Transverse colon (tissue), 4 donors: Measurements from ENCODE around the gene OSBPL9. TPM values are rescaled to one million over a fixed set of nuclear protein-coding genes. Genes with fewer than 3 reads are reported as not detected.

ENCODE experiments used
- DNase-seq: peaks from one replicate; pipeline ENCODE4 v3.0.0-alpha.2; 2019
- H3K27ac ChIP-seq, 4 donors: fragments of 200-600 bp; sonication (generic); 2 replicates each; pipeline ENCODE4 v1.5.1; 2016 to 2018; ENCODE audit warnings: inconsistent platforms in 4 of 4
- H3K27me3 ChIP-seq: fragments of 200-600 bp; sonication (generic); 2 replicates; pipeline ENCODE4 v1.5.1; 2017; ENCODE audit warnings: inconsistent platforms
- H3K36me3 ChIP-seq, 4 donors: fragments of 200-600 bp; sonication (generic); 2 replicates each; pipeline ENCODE4 v1.5.1; 2017 to 2019; ENCODE audit warnings: inconsistent platforms in 4 of 4
- H3K4me1 ChIP-seq, 4 donors: fragments of 200-600 bp; sonication (generic); 2 replicates each; pipeline ENCODE4 v1.5.1; 2017 to 2020; ENCODE audit warnings: inconsistent platforms in 4 of 4
- H3K4me3 ChIP-seq, 4 donors: fragments of 200-600 bp; sonication (generic); 1 replicate in 1 of 4; 2 replicates in 3 of 4; pipeline versions ENCODE4 v1.5.1 to v1.6.1; 2017 to 2019; ENCODE audit warnings: inconsistent platforms in 4 of 4
- H3K9me3 ChIP-seq, 2 donors: fragments of 200-600 bp; sonication (generic); 2 replicates each; pipeline ENCODE4 v1.5.1; 2017 to 2019; ENCODE audit warnings: inconsistent platforms in 2 of 2
- CTCF ChIP-seq, 5 experiments: fragments of 200-600 bp in 3 of 5; fragments of 450-650 bp in 2 of 5; sonication (generic) in 3 of 5; IDR thresholded peaks; 1 replicate in 2 of 5; 2 replicates in 3 of 5; pipeline ENCODE4 v1.5.1; 2016 to 2017; ENCODE audit warnings: antibody characterized with exemption in 5 of 5, inconsistent platforms in 3 of 5, mild to moderate bottlenecking in 2 of 5, moderate library complexity in 1 of 5
- EP300 ChIP-seq: sonication (generic); formaldehyde crosslinking; IDR thresholded peaks from one replicate; pipeline ENCODE4 v1.6.1; 2017; ENCODE audit warnings: antibody characterized with exemption, low read depth
- POLR2A ChIP-seq: fragments of 450-650 bp; IDR thresholded peaks from one replicate; pipeline ENCODE4 v1.6.1; 2016; ENCODE audit warnings: antibody characterized with exemption, mild to moderate bottlenecking, moderate library complexity
- POLR2AphosphoS5 ChIP-seq, 3 donors: sonication (generic); formaldehyde crosslinking; IDR thresholded peaks; one replicate each; pipeline ENCODE4 v1.6.1; 2016; ENCODE audit warnings: antibody characterized with exemption in 3 of 3
- WGBS, 2 donors: methylation state at CpG; one replicate each; pipeline ENCODE4 v1.1.5; 2018; ENCODE audit warnings: low coverage in 1 of 2; 5-methylcytosine and 5-hydroxymethylcytosine counted together
- in situ Hi-C, 4 donors: fragments of 200-750 bp; cut with MboI; loops; one replicate each; pipeline versions ENCODE4 v1.15.0 to v1.15.1; 2017; ENCODE audit warnings: low sequenced_read_pairs in 3 of 4, low pct_ligation_motif_present in 1 of 4, low pct_unique_long_range_greater_than_20kb in 1 of 4
- intact Hi-C: fragments of 100-400 bp; cut with DNase I; formaldehyde crosslinking; loops from one replicate; pipeline ENCODE4 v1.15.1; 2023; ENCODE audit warnings: low total_unique reads
- total RNA-seq, 4 donors: library from RNA; depleted of rRNA; stranded (reverse); fragments of >200 nt; gene quantifications; one replicate each; pipeline ENCODE4 v1.1.0, GENCODE V29; 2016

OSBPL9 gene
- total RNA-seq, 4 donors from 2014 or later = 56.1 to 82.1 (median 65.4) TPM

- H3K27me3 ChIP-seq = no peaks in the 10 kb centered on the region
- DNase-seq = peak; percentile 17
- intact Hi-C loops = no loop called here
- H3K36me3 ChIP-seq = no peaks in the 10 kb centered on the region
- H3K9me3 ChIP-seq = no peaks in the 10 kb centered on the region
- no peak overlapping the region for H3K4me3 ChIP-seq
- 43 to 48% methylated on average over 4 of the region's 4 CpGs for WGBS, 2 donors
- in situ Hi-C loops = no loop called here
- TF ChIP-seq EP300 = no peak
- TF ChIP-seq POLR2AphosphoS5 (IDR thresholded peaks at IDR 0.05) = peak in 1 of 3 donors; percentile 29
- peaks cover 0 to 26% (median 5%) of the 10 kb centered on the region in 4 donors for H3K4me1 ChIP-seq
- H3K27ac ChIP-seq = peak overlapping the region in 2 of 4 donors; percentile 23 to 32
These were observed 47.4 kb upstream of the OSBPL9 start for GRCh38 chr1:51569284-51570062.

GRCh38 chr1:51570063-51570710, 46.7 kb upstream of the OSBPL9 start:
- no peak for DNase-seq

DNA sequence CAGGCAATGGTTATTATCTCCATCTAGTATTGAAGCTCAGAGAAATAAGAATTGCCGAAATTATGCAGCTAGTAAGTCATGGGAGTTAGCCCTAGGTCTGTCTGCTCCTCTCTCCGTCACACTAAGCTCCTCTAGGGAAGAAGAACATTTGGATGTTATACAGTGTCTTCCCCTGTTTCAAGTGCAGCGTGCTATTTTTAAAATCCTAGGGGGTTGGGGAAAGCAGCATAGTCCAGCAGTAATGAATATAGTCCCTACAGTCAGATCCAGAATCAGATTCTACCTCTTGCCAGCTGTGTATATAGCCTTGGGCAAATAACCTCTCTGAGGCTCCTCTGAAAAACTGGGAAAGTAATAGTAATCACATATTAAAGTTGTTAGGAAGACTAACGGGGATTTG, 44.5 kb upstream of the OSBPL9 start:
- WGBS, 2 donors = 84% methylated on average over 4 of the region's 4 CpGs; no CpG with 5 or more reads in 1 of the 2 donors
- intact Hi-C loops (no loop called here), in situ Hi-C loops (no loop called here)
- TF ChIP-seq CTCF (IDR thresholded peaks at IDR 0.05) (no peak), POLR2A (no peak), POLR2AphosphoS5 (IDR thresholded peaks at IDR 0.05) (no peak), EP300 (no peak)
- peaks cover 0 to 26% (median 5%) of the 10 kb centered on the region in 4 donors for H3K4me1 ChIP-seq
- no peak overlapping the region for H3K27ac ChIP-seq
- H3K36me3 ChIP-seq = no peaks in the 10 kb centered on the region
- DNase-seq = no peak
- no peaks in the 10 kb centered on the region for H3K9me3 ChIP-seq
- no peaks in the 10 kb centered on the region for H3K27me3 ChIP-seq
- H3K4me3 ChIP-seq = no peak overlapping the region

More at GRCh38 chr1:51570063-51570710, 46.7 kb upstream of the OSBPL9 start:
- H3K4me1 ChIP-seq = peaks cover 0 to 26% (median 5%) of the 10 kb centered on the region in 4 donors
- peak overlapping the region in 2 of 4 donors; percentile 23 to 32 for H3K27ac ChIP-seq
- 69 to 70% methylated on average over 3 to 4 of the region's 4 CpGs for WGBS, 2 donors
- intact Hi-C loops (no loop called here), in situ Hi-C loops (no loop called here)
- TF ChIP-seq EP300 = no peak
- no peak for TF ChIP-seq POLR2AphosphoS5 (IDR thresholded peaks at IDR 0.05)
- no peak for TF ChIP-seq CTCF (IDR thresholded peaks at IDR 0.05)
- no peak for TF ChIP-seq POLR2A
- no peaks in the 10 kb centered on the region for H3K9me3 ChIP-seq
- no peak overlapping the region for H3K4me3 ChIP-seq
- H3K27me3 ChIP-seq = no peaks in the 10 kb centered on the region
- no peaks in the 10 kb centered on the region for H3K36me3 ChIP-seq

GRCh38 chr1:51574796-51575195, 42.1 kb upstream of the OSBPL9 start:
- intact Hi-C loops = no loop called here
- no peak overlapping the region for H3K4me3 ChIP-seq
- in situ Hi-C loops = no loop called here

More at GRCh38 chr1:51574796-51575195, 42.1 kb upstream of the OSBPL9 start:
- H3K27ac ChIP-seq = no peak overlapping the region
- TF ChIP-seq EP300 (no peak), POLR2A (no peak), POLR2AphosphoS5 (IDR thresholded peaks at IDR 0.05) (no peak), CTCF (IDR thresholded peaks at IDR 0.05) (no peak)
- peaks cover 0 to 10% (median 2%) of the 10 kb centered on the region in 4 donors for H3K4me1 ChIP-seq
- no peak for DNase-seq
- no peaks in the 10 kb centered on the region for H3K9me3 ChIP-seq
- H3K27me3 ChIP-seq = no peaks in the 10 kb centered on the region
- no peaks in the 10 kb centered on the region for H3K36me3 ChIP-seq
